ENCODE measurements around the gene TELO2.

TELO2 gene

GRCh38 chr16:1489077-1489476 is 4.1 kb upstream of the TELO2 start:
- Histone ChIP-seq H3K36me3 (ENCODE audit: insufficient read depth) (no peaks in the 10 kb centered on the region), H3K27ac (no peak overlapping the region), H3K9ac (no peak overlapping the region), H3K4me3 (IDR thresholded peaks at IDR 0.05; ENCODE audit: insufficient read depth, low read depth, low read length) (no peak overlapping the region), H4K20me1 (ENCODE audit: insufficient read depth) (no peaks in the 10 kb centered on the region), H3K4me1 (ENCODE audit: low read depth, poor library complexity, severe bottlenecking) (peaks cover 10% of the 10 kb centered on the region), H3K79me2 (ENCODE audit: insufficient read depth, low read depth) (peaks cover 7% of the 10 kb centered on the region), H3K27me3 (ENCODE audit: insufficient read depth, low read depth) (peaks cover 43% of the 10 kb centered on the region), H2AFZ (ENCODE audit: low read depth) (no peak overlapping the region), H3K4me2 (no peak overlapping the region)
- TF ChIP-seq, protein P1, sequence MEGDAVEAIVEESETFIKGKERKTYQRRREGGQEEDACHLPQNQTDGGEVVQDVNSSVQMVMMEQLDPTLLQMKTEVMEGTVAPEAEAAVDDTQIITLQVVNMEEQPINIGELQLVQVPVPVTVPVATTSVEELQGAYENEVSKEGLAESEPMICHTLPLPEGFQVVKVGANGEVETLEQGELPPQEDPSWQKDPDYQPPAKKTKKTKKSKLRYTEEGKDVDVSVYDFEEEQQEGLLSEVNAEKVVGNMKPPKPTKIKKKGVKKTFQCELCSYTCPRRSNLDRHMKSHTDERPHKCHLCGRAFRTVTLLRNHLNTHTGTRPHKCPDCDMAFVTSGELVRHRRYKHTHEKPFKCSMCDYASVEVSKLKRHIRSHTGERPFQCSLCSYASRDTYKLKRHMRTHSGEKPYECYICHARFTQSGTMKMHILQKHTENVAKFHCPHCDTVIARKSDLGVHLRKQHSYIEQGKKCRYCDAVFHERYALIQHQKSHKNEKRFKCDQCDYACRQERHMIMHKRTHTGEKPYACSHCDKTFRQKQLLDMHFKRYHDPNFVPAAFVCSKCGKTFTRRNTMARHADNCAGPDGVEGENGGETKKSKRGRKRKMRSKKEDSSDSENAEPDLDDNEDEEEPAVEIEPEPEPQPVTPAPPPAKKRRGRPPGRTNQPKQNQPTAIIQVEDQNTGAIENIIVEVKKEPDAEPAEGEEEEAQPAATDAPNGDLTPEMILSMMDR (conservative IDR thresholded peaks at IDR 0.05; ENCODE audit: low read depth, low read length) = no peak

- Histone ChIP-seq H3K4me2 (no peak overlapping the region), H3K9ac (no peak overlapping the region), H3K79me2 (ENCODE audit: insufficient read depth, low read depth) (peaks cover 20% of the 10 kb centered on the region), H3K4me1 (ENCODE audit: low read depth, poor library complexity, severe bottlenecking) (peaks cover 15% of the 10 kb centered on the region), H3K36me3 (ENCODE audit: insufficient read depth) (no peaks in the 10 kb centered on the region; the same call in 1 of the 2 replicates), H3K4me3 (IDR thresholded peaks at IDR 0.05; ENCODE audit: insufficient read depth, low read depth, low read length) (no peak overlapping the region), H4K20me1 (ENCODE audit: insufficient read depth) (no peaks in the 10 kb centered on the region), H2AFZ (ENCODE audit: low read depth) (no peak overlapping the region), H3K27me3 (ENCODE audit: insufficient read depth, low read depth) (peaks cover 22% of the 10 kb centered on the region), H3K27ac (no peak overlapping the region)
- TF ChIP-seq, protein P1 (conservative IDR thresholded peaks at IDR 0.05; ENCODE audit: low read depth, low read length) = no peak
These were observed 1.8 kb upstream of the TELO2 start for GRCh38 chr16:1491327-1491726.

DNA sequence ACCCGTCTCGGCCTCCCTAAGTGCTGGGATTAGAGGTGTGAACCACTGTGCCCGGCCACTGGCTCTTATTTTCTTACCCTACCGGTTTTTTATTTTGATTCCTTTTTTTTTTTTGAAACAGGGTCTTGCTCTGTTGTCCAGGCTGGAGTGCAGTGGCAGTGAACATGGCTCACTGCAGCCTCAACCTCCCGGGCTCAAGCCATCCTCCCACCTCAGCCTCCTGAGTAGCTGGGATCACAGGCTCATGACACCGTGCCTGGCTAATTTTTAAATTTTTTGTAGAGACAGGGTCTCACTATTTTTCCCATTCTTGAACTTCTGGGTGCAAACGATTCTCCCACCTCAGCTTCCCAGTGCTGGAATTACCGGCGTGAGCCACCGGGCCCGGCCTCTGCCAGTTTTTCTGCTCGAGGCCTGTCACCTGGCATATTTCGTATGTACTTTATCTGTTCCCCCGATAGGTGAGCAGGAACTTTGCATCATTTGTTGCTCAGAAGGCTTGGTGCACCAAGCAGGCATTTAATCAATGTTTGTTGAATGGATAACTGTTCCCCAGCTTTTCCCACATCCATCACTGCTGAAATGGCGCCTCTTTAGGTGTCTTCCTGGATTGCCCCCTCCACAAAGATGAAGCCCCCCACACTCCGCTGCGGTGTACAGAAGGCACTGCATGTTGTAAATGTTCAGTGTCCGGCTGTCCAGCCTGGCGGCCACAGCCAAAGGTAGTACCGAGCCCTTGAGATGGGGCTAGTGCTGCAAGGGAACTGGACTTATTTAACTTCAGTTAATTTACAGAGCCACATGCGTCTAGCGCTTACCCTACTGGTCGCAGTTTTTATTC is 858 bp upstream of the TELO2 start:
- H3K9ac ChIP-seq = peak overlapping the region; percentile 90; the same call in 1 of the 2 replicates
- H3K4me1 ChIP-seq (ENCODE audit: low read depth, poor library complexity, severe bottlenecking) = peaks cover 15% of the 10 kb centered on the region
- H3K27ac ChIP-seq = peak overlapping the region; percentile 58
- TF ChIP-seq, protein P1 (conservative IDR thresholded peaks at IDR 0.05; ENCODE audit: low read depth, low read length) = no peak
- H3K79me2 ChIP-seq (ENCODE audit: insufficient read depth, low read depth) = peaks cover 20% of the 10 kb centered on the region
- no peak overlapping the region for H3K4me3 ChIP-seq (IDR thresholded peaks at IDR 0.05; ENCODE audit: insufficient read depth, low read depth, low read length)
- H3K4me2 ChIP-seq = peak overlapping the region; percentile 49
- H3K36me3 ChIP-seq (ENCODE audit: insufficient read depth) = no peaks in the 10 kb centered on the region; the same call in 1 of the 2 replicates
- H3K27me3 ChIP-seq (ENCODE audit: insufficient read depth, low read depth) = peaks cover 12% of the 10 kb centered on the region; the same call in 1 of the 2 replicates
- no peaks in the 10 kb centered on the region for H4K20me1 ChIP-seq (ENCODE audit: insufficient read depth)
- H2AFZ ChIP-seq (ENCODE audit: low read depth) = peak overlapping the region; percentile 75

- Histone ChIP-seq H3K9ac (peak overlapping the region; percentile 90), H3K4me2 (peak overlapping the region; percentile 71), H3K4me1 (ENCODE audit: low read depth, poor library complexity, severe bottlenecking) (peaks cover 15% of the 10 kb centered on the region), H3K27me3 (ENCODE audit: insufficient read depth, low read depth) (peaks cover 3% of the 10 kb centered on the region; the same call in 1 of the 2 replicates), H4K20me1 (ENCODE audit: insufficient read depth) (no peaks in the 10 kb centered on the region), H3K4me3 (IDR thresholded peaks at IDR 0.05; ENCODE audit: insufficient read depth, low read depth, low read length) (no peak overlapping the region), H2AFZ (ENCODE audit: low read depth) (peak overlapping the region; percentile 63), H3K79me2 (ENCODE audit: insufficient read depth, low read depth) (peaks cover 20% of the 10 kb centered on the region), H3K27ac (peak overlapping the region; percentile 56), H3K36me3 (ENCODE audit: insufficient read depth) (no peaks in the 10 kb centered on the region; the same call in 1 of the 2 replicates)
- TF ChIP-seq, protein P1 (conservative IDR thresholded peaks at IDR 0.05; ENCODE audit: low read depth, low read length) = no peak
These were observed 560 bp downstream of the TELO2 start for GRCh38 chr16:1493746-1494094.
